HG03135 (cell line): ENCODE results near the gene EFEMP2.
A peak's percentile ranks its signal among the peaks of the same experiment; 100 is the strongest.

Experiments
- ATAC-seq: cut with Tn5 transposase; IDR thresholded peaks from one replicate; pipeline ENCODE4 v1.9.1; 2021; ENCODE audit warnings: mild to moderate bottlenecking, moderate library complexity; ENCODE audit not compliant: unreplicated experiment

The EFEMP2 gene

DNA sequence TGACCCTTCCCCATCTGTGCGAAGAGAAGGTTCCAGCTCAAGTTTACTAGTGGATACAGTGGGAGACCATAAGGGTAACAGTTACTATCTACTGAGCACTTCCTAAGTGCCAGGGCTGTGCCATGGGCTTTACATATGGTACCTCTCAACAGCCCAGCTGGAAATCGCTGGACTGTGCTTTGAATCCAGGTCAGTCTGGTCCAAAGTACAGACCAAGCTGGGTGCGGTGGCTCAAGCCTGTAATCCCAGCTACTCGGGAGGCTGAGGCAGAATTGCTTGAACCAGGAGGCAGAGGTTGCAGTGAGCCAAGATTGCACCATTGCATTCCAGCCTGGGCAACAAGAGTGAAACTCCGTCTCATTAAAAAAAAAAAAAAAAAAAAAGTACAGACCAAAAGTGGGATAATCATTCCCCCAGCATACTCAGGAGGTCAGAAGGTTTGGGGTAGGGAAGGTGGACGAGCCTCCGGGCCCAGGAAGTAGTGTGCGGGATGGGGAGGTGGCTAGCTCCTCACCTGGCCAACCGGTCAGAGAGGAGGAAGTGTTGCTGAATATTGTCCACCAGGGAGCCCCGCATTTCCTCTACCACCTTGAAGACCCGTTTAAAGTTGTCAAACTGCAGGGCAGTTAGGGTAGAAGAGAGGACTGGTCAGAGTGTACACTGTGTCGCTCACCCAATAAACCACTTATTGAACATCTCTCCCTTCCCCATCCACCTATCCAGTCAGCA is 13.4 kb upstream of the EFEMP2 start:
- ATAC-seq, result no peak

GRCh38 chr11:65885231-65885630 is 12.6 kb upstream of the EFEMP2 start:
- ATAC-seq, result no peak

- ATAC-seq, result no peak
Measured at GRCh38 chr11:65884716-65885092, 12.1 kb upstream of the EFEMP2 start.

DNA sequence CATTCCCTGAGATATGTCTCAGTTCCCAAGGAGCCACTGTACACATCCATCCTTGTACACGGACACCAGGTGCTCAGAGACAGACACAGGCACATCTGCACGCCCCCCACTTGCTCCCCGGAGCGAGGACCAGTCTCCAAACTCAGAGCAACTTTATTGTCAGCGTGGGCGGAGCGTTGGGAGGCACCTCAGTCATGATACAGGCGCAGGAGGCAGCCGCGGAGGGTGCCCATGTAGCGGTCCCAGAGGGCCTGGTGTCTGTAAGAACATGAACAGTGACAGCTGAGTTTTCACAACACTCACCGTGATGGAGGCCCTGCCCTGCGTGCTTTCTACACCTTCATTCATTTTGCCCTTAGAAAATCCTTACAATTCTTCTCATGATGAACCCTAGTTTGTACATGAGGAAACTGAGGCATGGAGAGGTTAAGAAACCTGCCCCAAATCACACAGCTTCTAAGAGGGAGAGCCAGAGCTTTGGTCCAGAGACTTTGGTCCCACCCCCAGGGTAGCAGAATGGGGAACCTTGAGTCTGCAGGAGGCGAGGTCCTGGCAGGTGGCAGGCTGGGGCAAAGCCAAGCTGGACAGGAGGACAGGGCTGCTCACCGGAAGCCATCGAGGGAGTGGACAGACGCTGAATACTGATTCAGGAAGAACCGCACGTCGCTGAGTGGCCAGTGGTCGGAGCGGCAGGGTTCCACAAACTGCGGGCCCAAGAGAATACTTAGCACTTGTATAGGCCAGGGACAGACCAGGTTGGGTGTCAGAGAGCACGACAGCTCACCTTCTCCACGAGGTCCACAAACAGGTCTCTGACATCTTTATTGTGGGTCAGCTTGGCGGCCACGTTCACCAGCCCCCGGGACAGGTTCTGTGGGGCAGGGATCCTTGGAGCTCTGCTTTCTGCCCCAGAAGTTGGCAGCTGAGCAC is 11.5 kb upstream of the EFEMP2 start:
- no peak for ATAC-seq

DNA sequence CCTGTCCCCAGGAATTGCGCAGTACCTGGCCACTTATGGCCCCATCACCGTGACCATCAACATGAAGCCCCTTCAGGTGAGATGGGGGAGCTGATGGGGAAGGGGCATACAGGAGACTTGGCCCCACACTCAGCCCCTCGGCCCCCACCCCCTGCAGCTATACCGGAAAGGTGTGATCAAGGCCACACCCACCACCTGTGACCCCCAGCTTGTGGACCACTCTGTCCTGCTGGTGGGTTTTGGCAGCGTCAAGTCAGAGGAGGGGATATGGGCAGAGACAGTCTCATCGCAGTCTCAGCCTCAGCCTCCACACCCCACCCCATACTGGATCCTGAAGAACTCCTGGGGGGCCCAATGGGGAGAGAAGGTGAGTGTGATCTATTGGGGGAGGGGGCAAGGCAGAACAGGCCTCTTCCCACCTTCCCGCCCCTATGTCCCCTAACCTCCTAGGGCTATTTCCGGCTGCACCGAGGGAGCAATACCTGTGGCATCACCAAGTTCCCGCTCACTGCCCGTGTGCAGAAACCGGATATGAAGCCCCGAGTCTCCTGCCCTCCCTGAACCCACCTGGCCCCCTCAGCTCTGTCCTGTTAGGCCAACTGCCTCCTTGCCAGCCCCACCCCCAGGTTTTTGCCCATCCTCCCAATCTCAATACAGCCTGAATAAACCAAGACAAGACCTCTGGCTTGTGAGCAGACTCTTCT is 10.6 kb upstream of the EFEMP2 start:
- no peak for ATAC-seq

DNA sequence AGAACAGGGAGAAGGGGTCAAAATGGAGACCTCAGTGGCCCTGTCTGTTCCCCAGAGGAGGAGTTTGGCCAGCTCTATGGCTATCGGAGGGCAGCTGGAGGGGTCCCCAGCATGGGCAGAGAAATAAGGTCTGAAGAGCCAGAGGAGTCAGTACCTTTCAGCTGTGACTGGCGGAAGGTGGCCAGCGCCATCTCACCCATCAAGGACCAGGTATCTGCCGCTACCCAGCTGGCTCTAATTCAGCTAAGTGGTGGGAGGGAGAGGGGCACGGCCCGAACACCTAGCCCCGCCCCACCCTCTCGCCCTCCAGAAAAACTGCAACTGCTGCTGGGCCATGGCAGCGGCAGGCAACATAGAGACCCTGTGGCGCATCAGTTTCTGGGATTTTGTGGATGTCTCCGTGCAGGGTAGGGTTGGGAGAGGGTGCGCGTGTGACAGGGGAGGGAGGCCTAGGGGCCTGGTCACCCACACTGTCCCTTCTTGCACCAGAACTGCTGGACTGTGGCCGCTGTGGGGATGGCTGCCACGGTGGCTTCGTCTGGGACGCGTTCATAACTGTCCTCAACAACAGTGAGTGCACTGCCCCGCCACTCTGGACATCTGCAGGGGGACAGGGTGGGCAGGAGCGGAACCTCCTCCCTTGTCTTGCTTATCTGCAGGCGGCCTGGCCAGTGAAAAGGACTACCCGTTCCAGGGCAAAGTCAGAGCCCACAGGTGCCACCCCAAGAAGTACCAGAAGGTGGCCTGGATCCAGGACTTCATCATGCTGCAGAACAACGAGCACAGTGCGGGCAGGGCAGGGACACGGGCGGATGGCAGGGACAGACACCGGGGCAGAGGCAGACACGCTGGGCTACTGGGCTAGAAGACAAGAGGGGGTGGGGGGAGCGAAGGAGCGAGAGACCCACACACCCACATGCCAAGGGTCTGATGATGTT is 9.8 kb upstream of the EFEMP2 start:
- no peak for ATAC-seq

DNA sequence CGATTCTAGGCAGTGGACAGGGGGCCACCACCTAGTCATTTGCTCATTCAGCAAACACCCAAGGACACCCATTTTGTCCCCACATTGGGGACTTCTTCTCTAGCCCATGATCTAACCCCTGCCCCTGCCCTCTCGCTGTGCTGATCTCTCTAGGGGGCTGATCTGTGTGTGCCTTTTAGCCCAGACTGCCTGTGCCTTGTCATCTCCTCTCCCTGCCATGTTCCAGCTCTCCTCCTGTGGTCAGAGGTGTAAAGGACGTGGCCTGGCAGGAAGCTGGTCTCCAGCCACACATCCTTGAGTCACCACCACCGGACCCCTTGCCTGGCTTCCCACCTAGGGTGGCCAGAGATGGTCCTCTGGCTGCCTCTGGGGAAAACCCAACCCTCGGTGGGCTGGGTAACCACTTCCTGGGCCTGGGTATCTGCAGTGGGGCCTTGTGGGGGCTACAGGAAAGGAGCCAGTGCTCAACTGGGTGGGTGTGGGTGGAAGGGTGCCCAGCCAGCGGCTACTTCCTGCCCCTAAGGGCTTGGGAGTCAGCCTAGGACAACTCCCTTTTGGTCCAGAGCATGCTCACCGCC is 8.3 kb upstream of the EFEMP2 start:
- no peak for ATAC-seq

DNA sequence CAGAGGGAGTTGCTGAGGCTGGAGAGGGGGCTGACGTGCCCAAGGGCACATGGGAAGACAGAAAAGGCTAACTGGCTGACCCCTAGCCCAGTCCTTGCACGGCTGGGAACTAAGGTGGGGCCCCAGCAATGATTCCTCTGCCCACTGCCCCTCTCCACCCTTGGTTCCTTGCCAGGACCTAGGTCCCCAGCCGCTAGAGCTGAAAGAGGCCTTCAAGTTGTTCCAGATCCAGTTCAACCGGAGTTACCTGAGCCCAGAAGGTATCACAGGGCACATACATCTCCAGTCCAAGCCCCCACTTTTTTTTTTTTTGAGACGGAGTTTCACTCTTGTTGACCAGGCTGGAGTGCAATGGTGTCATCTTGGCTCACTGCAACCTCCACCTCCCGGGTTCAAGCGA is 7.4 kb upstream of the EFEMP2 start:
- ATAC-seq, result no peak

GRCh38 chr11:65879617-65880016 is 7.0 kb upstream of the EFEMP2 start, which contains the start of gene CTSW:
Gene CTSW (plus strand): TSS chr11:65879837. CDS start chr11:65879855, 18 bp downstream.
- no peak for ATAC-seq

DNA sequence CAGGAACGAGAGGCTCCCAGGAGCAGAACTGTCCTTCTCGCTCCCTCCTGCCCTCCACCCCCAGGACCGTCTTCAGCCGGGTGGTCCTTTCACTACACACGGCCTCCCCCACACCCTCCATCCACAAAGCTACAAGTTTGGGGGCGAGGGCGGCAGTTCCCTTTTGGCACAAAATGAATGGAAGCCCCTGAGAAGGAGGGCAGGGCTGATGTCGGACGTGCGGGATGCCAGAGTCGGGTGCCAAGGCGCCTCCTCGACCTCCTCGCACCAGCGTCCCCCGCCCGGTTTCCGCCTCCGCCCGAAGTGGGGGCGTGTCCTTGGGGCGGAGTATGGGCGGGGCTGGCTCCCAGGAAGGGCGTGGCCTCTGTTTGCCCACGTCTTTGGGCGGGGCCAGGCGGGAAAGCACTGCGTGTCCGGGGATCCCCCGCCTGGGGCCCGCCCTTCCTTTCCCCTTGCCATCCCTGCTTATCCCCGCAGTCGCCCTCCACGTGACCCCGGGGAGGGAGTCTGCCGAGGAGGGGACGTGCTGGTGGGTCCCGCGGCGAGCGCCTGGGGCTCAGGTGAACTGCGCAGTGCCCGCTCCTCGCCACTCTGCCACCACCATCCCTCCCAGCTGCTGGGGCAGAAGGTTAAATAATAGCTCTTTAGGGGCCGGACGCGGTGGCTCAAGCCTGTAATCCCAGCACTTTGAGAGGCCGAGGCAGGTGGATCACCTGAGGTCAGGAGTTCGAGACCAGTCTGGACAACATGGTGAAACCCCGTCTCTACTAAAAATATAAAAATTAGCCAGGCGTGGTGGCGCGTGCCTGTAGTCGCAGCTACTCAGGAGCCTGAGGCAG is 937 bp upstream of the EFEMP2 start:
- peak; percentile 70 for ATAC-seq

- no peak for ATAC-seq
Measured at GRCh38 chr11:65871811-65872548, 620 bp downstream of the EFEMP2 start.

DNA sequence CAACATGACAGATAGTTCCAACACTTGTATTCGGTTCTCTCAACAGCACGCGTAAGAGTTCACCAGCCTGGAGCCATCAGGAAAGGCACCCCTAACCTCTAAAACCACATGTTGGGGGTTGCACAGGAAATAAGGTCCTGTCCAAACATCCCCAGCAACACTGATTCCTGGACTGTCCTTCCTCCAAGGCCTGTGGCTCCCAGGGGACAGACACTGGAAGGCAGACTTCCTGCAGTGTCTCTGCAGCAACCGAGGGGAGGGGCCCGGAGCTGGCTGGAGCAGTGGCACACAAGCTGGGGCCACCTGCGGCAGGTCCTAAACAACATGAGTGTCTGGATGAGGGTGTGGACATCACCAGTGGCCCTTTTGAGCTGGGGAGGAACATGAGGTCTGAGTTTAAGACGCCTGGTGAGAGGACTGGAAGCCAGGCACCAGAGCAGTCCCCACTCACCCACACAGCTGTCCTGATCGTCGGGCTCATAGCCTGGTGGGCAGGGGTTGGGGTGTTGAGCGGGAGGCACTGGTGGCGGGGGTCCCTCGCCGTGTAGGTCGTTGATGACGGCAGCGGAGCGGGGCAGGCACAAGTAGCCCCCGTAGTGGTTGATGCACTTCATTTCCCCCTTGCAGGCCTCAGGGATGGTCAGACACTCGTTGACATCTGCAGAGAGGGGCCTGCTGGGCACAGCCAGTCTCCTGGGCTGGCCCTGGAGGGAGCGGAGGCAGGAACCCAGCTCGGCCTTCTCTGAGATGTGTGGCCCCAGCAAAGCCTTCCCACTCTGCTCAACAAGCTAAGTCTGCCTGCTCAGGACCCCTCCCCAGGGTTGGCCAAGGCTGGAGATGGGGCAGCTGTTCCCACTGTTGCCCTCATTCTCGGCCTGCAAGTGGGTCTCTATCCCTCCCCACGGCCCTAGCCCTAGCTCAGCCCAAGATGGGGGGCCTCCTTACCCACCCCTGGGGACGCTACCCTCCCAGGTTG is 1.6 kb downstream of the EFEMP2 start:
- ATAC-seq, result no peak

GRCh38 chr11:65870307-65870658 is 2.3 kb downstream of the EFEMP2 start:
- no peak for ATAC-seq

DNA sequence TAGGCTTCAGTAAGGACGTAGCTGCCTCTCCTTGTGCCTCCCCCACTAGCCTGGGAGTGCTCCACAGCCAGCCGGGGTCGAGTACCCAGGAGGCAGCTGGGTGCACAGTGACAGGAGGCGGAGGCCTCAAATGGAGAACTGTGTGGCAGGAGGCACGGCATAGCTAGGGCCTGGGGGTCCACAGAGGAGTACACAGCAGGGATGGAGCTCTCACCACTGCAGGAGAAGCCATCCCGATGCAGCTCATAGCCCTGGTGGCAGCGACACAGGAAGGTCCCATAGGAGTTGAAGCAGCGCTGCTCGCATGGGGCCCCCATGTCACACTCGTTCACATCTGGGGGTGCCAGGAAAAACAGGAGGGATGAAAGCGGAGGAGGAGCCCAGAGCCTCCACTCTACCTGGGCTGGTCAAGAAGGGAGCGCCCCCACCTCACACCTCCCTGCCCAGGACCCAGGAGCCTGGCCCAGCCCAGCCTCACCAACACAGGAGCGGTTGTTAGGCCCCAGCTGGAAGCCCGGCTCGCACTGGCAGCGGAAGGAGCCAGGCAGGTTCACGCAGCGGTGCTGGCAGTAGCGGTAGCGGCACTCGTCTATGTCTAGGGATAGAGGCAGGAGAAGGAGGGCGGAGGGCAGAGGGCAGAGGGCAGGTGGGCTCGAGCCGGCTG is 2.8 kb downstream of the EFEMP2 start:
- ATAC-seq, result no peak

GRCh38 chr11:65868907-65869306 is 3.7 kb downstream of the EFEMP2 start:
- no peak for ATAC-seq

- no peak for ATAC-seq
Measured at GRCh38 chr11:65868076-65868667, 4.4 kb downstream of the EFEMP2 start.
